Activated naive CD8-positive, alpha-beta T cell treated with anti-CD3 and anti-CD28 coated beads, Interleukin-2, amount 50 U/mL, for 24 hours (primary cell): Measurements from ENCODE around the gene SLC25A25.
"Not testable (repeated sequence)": the region's sequence is repeated elsewhere in the genome, so short reads cannot be mapped to it uniquely, and the experiment has no call there.

Experiments used
- ATAC-seq: fragments of 150-1000 bp; cut with Tn5 transposase; one replicate; pipeline ENCODE4 v1.10.0; 2021
- DNase-seq: peaks from one replicate; pipeline ENCODE4 v3.0.0; 2021
- H3K27ac Mint-ChIP-seq: one replicate; pipeline ENCODE4 v1.8.0; 2021; ENCODE audit warnings: mild to moderate bottlenecking, mixed read lengths
- H3K27me3 Mint-ChIP-seq: one replicate; pipeline ENCODE4 v1.8.0; 2021; ENCODE audit warnings: mixed read lengths
- H3K36me3 Mint-ChIP-seq: one replicate; pipeline ENCODE4 v1.8.0; 2021; ENCODE audit warnings: low read depth, mixed read lengths
- H3K4me1 Mint-ChIP-seq: one replicate; pipeline ENCODE4 v1.8.0; 2021; ENCODE audit warnings: mixed read lengths
- H3K4me3 Mint-ChIP-seq: one replicate; pipeline ENCODE4 v1.8.0; 2021; ENCODE audit warnings: mild to moderate bottlenecking, moderate library complexity, mixed read lengths
- H3K9me3 Mint-ChIP-seq: one replicate; pipeline ENCODE4 v1.8.0; 2021; ENCODE audit warnings: mixed read lengths

Gene SLC25A25

GRCh38 chr9:128124451-128124850, 56.4 kb downstream of the SLC25A25 start:
- ATAC-seq (no peak), DNase-seq (no peak)
- H3K27me3 Mint-ChIP-seq: no peaks in the 10 kb centered on the region
- H3K36me3 Mint-ChIP-seq: peaks cover 6% of the 10 kb centered on the region
- peaks cover 27% of the 10 kb centered on the region for H3K4me1 Mint-ChIP-seq
- no peak overlapping the region for H3K27ac Mint-ChIP-seq
- no peak overlapping the region for H3K4me3 Mint-ChIP-seq
- H3K9me3 Mint-ChIP-seq: no peaks in the 10 kb centered on the region

- Mint-ChIP-seq H3K27ac (no peak overlapping the region), H3K4me1 (peaks cover 30% of the 10 kb centered on the region), H3K4me3 (peak overlapping the region; percentile 82), H3K27me3 (no peaks in the 10 kb centered on the region), H3K36me3 (peaks cover 6% of the 10 kb centered on the region), H3K9me3 (no peaks in the 10 kb centered on the region)
- ATAC-seq (no peak), DNase-seq (peak; percentile 71)
Observed at GRCh38 chr9:128124873-128125579, 57.0 kb downstream of the SLC25A25 start.

GRCh38 chr9:128125580-128126354, 57.7 kb downstream of the SLC25A25 start:
- no peaks in the 10 kb centered on the region for H3K9me3 Mint-ChIP-seq
- no peaks in the 10 kb centered on the region for H3K27me3 Mint-ChIP-seq
- H3K27ac Mint-ChIP-seq: peak overlapping the region; percentile 77
- DNase-seq (no peak), ATAC-seq (no peak)
- H3K36me3 Mint-ChIP-seq: peaks cover 6% of the 10 kb centered on the region
- peaks cover 31% of the 10 kb centered on the region for H3K4me1 Mint-ChIP-seq
- H3K4me3 Mint-ChIP-seq: peak overlapping the region; percentile 82

GRCh38 chr9:128127568-128127989, 59.5 kb downstream of the SLC25A25 start, which contains the start of gene PTGES2:
TSS of gene PTGES2 (minus strand) at chr9:128127729. CDS start at chr9:128127717, 12 bp downstream.
- DNase-seq (peak; percentile 82), ATAC-seq (peak; percentile 67)
- peaks cover 6% of the 10 kb centered on the region for H3K36me3 Mint-ChIP-seq
- H3K4me1 Mint-ChIP-seq: peaks cover 31% of the 10 kb centered on the region
- peak within 1 kb of the TSS; percentile 99 for H3K27ac Mint-ChIP-seq
- no peaks in the 10 kb centered on the region for H3K9me3 Mint-ChIP-seq
- H3K4me3 Mint-ChIP-seq: peak within 1 kb of the TSS; percentile 97
- H3K27me3 Mint-ChIP-seq: peaks cover 2% of the 10 kb centered on the region

- Mint-ChIP-seq H3K27ac (peak overlapping the region; percentile 99), H3K4me3 (peak overlapping the region; percentile 97), H3K4me1 (peaks cover 31% of the 10 kb centered on the region), H3K36me3 (peaks cover 6% of the 10 kb centered on the region), H3K9me3 (no peaks in the 10 kb centered on the region), H3K27me3 (peaks cover 9% of the 10 kb centered on the region)
- ATAC-seq (peak; percentile 75), DNase-seq (peak; percentile 83)
Observed at GRCh38 chr9:128127990-128128835, 60.2 kb downstream of the SLC25A25 start.

GRCh38 chr9:128128836-128129590, 61.0 kb downstream of the SLC25A25 start:
- Mint-ChIP-seq H3K27ac (peak overlapping the region; percentile 99), H3K9me3 (no peaks in the 10 kb centered on the region), H3K36me3 (peaks cover 6% of the 10 kb centered on the region), H3K4me3 (peak overlapping the region; percentile 97), H3K27me3 (peaks cover 9% of the 10 kb centered on the region), H3K4me1 (peaks cover 31% of the 10 kb centered on the region)
- DNase-seq (no peak), ATAC-seq (no peak)

- peak; percentile 60 for DNase-seq
- H3K9me3 Mint-ChIP-seq, H3K36me3 Mint-ChIP-seq, ATAC-seq, H3K27me3 Mint-ChIP-seq, H3K27ac Mint-ChIP-seq: not testable (repeated sequence)
- H3K4me3 Mint-ChIP-seq: peak overlapping the region; percentile 54
- peaks cover 26% of the 10 kb centered on the region for H3K4me1 Mint-ChIP-seq
Observed at GRCh38 chr9:128129976-128130590, 62.1 kb downstream of the SLC25A25 start.

- H3K27ac Mint-ChIP-seq, H3K27me3 Mint-ChIP-seq: not testable (repeated sequence)
Observed at GRCh38 chr9:128130651-128131050, 62.6 kb downstream of the SLC25A25 start.

GRCh38 chr9:128131346-128131745, 63.3 kb downstream of the SLC25A25 start:
- peaks cover 15% of the 10 kb centered on the region for H3K4me1 Mint-ChIP-seq
- ATAC-seq, H3K4me3 Mint-ChIP-seq, H3K9me3 Mint-ChIP-seq, H3K36me3 Mint-ChIP-seq, H3K27ac Mint-ChIP-seq, DNase-seq, H3K27me3 Mint-ChIP-seq: not testable (repeated sequence)

More at GRCh38 chr9:128130651-128131050, 62.6 kb downstream of the SLC25A25 start:
- H3K4me3 Mint-ChIP-seq, H3K36me3 Mint-ChIP-seq, DNase-seq, H3K9me3 Mint-ChIP-seq, ATAC-seq: not testable (repeated sequence)
- peaks cover 21% of the 10 kb centered on the region for H3K4me1 Mint-ChIP-seq

GRCh38 chr9:128132139-128132538, 64.1 kb downstream of the SLC25A25 start:
- peaks cover 14% of the 10 kb centered on the region for H3K4me1 Mint-ChIP-seq
- DNase-seq: not testable (repeated sequence)

GRCh38 chr9:128135561-128135960, 67.5 kb downstream of the SLC25A25 start:
- not testable (repeated sequence) for H3K4me1 Mint-ChIP-seq, H3K4me3 Mint-ChIP-seq, DNase-seq, H3K27me3 Mint-ChIP-seq, H3K27ac Mint-ChIP-seq, H3K9me3 Mint-ChIP-seq, H3K36me3 Mint-ChIP-seq, ATAC-seq

More at GRCh38 chr9:128132139-128132538, 64.1 kb downstream of the SLC25A25 start:
- H3K9me3 Mint-ChIP-seq, H3K27ac Mint-ChIP-seq, ATAC-seq, H3K4me3 Mint-ChIP-seq, H3K36me3 Mint-ChIP-seq, H3K27me3 Mint-ChIP-seq: not testable (repeated sequence)

- ATAC-seq (no peak), DNase-seq (no peak)
- no peak overlapping the region for H3K4me3 Mint-ChIP-seq
- H3K27me3 Mint-ChIP-seq: peaks cover 7% of the 10 kb centered on the region
- H3K9me3 Mint-ChIP-seq: no peaks in the 10 kb centered on the region
- H3K4me1 Mint-ChIP-seq: peaks cover 4% of the 10 kb centered on the region
- no peaks in the 10 kb centered on the region for H3K36me3 Mint-ChIP-seq
- H3K27ac Mint-ChIP-seq: peak overlapping the region; percentile 27
Observed at GRCh38 chr9:128136816-128137793, 69.1 kb downstream of the SLC25A25 start.
